Astrocyte (in vitro differentiated cells and primary cell): ENCODE results near the gene ASGR1. TPM values are rescaled to one million over a fixed set of nuclear protein-coding genes. Genes with fewer than 3 reads are reported as not detected.

ENCODE experiments used
- DNase-seq: peaks from one replicate; pipeline ENCODE4 v3.0.0-alpha.2; 2010; ENCODE audit warnings: low read depth
- FAIRE-seq: peaks from 2 replicates; lab custom pipeline; 2011; peaks lifted over from hg19 to GRCh38; lab: Jason Lieb, UNC
- H2AFZ ChIP-seq: 2 replicates; pipeline ENCODE4 v1.6.0; 2012; ENCODE audit warnings: low read depth, low read length, inconsistent platforms
- H3K27ac ChIP-seq: 2 replicates; pipeline ENCODE4 v1.5.1; 2011; ENCODE audit warnings: low read depth, low read length, inconsistent platforms
- H3K27me3 ChIP-seq: 2 replicates; pipeline ENCODE4 v1.6.0; 2011; ENCODE audit warnings: low read length, inconsistent platforms; ENCODE audit not compliant: insufficient read depth
- H3K36me3 ChIP-seq: 2 replicates; pipeline ENCODE4 v1.5.1; 2011; ENCODE audit warnings: low read length, inconsistent platforms; ENCODE audit not compliant: insufficient read depth
- H3K4me1 ChIP-seq: 2 replicates; pipeline ENCODE4 v1.5.1; 2011; ENCODE audit warnings: low read length, inconsistent platforms; ENCODE audit not compliant: insufficient read depth
- H3K4me2 ChIP-seq: 2 replicates; pipeline ENCODE4 v1.6.0; 2012; ENCODE audit warnings: low read length, inconsistent platforms
- H3K4me3 ChIP-seq: 2 replicates; pipeline ENCODE4 v1.5.1; 2011; ENCODE audit warnings: low read depth, mild to moderate bottlenecking, low read length, inconsistent platforms; ENCODE audit not compliant: insufficient read depth
- H3K79me2 ChIP-seq: 2 replicates; pipeline ENCODE4 v1.6.0; 2012; ENCODE audit warnings: mild to moderate bottlenecking, low read length, inconsistent platforms; ENCODE audit not compliant: insufficient read depth
- H3K9ac ChIP-seq: 2 replicates; pipeline ENCODE4 v1.6.0; 2012; ENCODE audit warnings: mild to moderate bottlenecking, low read length, inconsistent platforms
- H3K9me3 ChIP-seq: 2 replicates; pipeline ENCODE4 v1.5.1; 2012; ENCODE audit warnings: low read depth, mild to moderate bottlenecking, low read length, inconsistent platforms; ENCODE audit not compliant: insufficient read depth
- H4K20me1 ChIP-seq: 2 replicates; pipeline ENCODE4 v1.6.0; 2012; ENCODE audit warnings: low read length, inconsistent platforms; ENCODE audit not compliant: insufficient read depth
- H3K27ac Mint-ChIP-seq: one replicate; pipeline ENCODE4 v1.8.0; 2021; ENCODE audit warnings: mild to moderate bottlenecking, mixed read lengths; ENCODE audit not compliant: unreplicated experiment
- H3K27me3 Mint-ChIP-seq: one replicate; pipeline ENCODE4 v1.8.0; 2021; ENCODE audit warnings: low read depth, mixed read lengths; ENCODE audit not compliant: unreplicated experiment
- H3K36me3 Mint-ChIP-seq: one replicate; pipeline ENCODE4 v1.8.0; 2021; ENCODE audit warnings: low read depth, mixed read lengths; ENCODE audit not compliant: unreplicated experiment
- H3K4me1 Mint-ChIP-seq: one replicate; pipeline ENCODE4 v1.8.0; 2021; ENCODE audit warnings: low read depth, mixed read lengths; ENCODE audit not compliant: unreplicated experiment
- H3K4me3 Mint-ChIP-seq: one replicate; pipeline ENCODE4 v1.8.0; 2021; ENCODE audit warnings: mild to moderate bottlenecking, moderate library complexity, mixed read lengths; ENCODE audit not compliant: unreplicated experiment
- H3K9me3 Mint-ChIP-seq: one replicate; pipeline ENCODE4 v1.8.0; 2021; ENCODE audit warnings: mild to moderate bottlenecking, mixed read lengths; ENCODE audit not compliant: unreplicated experiment
- EZH2 ChIP-seq: IDR thresholded peaks from 2 replicates; pipeline ENCODE4 v1.6.1; 2012; ENCODE audit warnings: mild to moderate bottlenecking, low read length, inconsistent platforms; ENCODE audit not compliant: insufficient read depth
- total RNA-seq: library from RNA; stranded (reverse); gene quantifications from 2 replicates; pipeline ENCODE4 v1.2.1, GENCODE V29; 2021
- TF ChIP-seq, protein P1 (sequence below): IDR thresholded peaks from 2 replicates; pipeline ENCODE4 v1.5.1; 2011; ENCODE audit warnings: low read depth, mild to moderate bottlenecking, inconsistent platforms, low read length, moderate library complexity; ENCODE audit not compliant: insufficient read depth

ASGR1 gene
- total RNA-seq, 1 donor from 2014 or later, result 5.0 TPM

DNA sequence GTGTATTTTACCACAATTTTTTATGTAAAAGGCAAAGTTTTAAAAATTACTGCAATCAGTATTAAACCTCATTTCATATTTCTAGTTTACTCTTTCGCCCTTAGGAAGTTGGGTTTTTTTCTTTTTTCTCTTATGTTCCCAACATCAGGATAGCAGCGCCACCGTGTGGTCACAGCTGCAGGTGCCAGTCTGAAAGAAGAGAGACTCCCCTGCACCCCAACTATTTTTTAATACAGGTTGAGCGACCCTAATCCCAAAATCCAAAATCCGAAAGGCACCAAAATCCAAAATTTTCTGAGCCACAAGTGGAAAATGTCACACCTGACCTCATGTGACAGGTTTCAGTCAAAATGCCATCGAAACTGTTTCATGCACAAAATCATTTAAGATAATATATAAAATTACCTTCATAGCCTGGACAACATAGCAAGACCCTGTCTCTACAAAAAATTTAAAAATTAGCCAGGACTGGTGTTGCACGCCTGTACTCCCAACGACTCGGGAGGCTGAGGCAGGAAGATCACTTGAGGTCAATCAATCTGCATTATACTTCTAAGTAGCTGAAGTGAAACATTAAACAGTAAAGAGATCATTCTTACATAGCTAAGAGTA lies 42.8 kb downstream of the ASGR1 start:
- H3K9me3 ChIP-seq, result no peaks in the 10 kb centered on the region
- peak overlapping the region; percentile 68 for H3K4me2 ChIP-seq
- no peaks in the 10 kb centered on the region for H3K79me2 ChIP-seq
- no peak overlapping the region for H3K4me3 Mint-ChIP-seq
- H3K27me3 ChIP-seq, result peaks cover 21% of the 10 kb centered on the region
- no peaks in the 10 kb centered on the region for H3K36me3 Mint-ChIP-seq
- no peaks in the 10 kb centered on the region for H3K4me1 ChIP-seq
- DNase-seq (peak; percentile 47), FAIRE-seq (peak; percentile 50)
- H4K20me1 ChIP-seq, result no peaks in the 10 kb centered on the region
- no peak overlapping the region for H2AFZ ChIP-seq
- no peak overlapping the region for H3K27ac ChIP-seq
- no peak overlapping the region for H3K27ac Mint-ChIP-seq
- H3K4me3 ChIP-seq, result no peak overlapping the region
- peaks cover 35% of the 10 kb centered on the region for H3K27me3 Mint-ChIP-seq
- no peak overlapping the region for H3K9ac ChIP-seq
- TF ChIP-seq EZH2, result no peak
- TF ChIP-seq, protein P1, sequence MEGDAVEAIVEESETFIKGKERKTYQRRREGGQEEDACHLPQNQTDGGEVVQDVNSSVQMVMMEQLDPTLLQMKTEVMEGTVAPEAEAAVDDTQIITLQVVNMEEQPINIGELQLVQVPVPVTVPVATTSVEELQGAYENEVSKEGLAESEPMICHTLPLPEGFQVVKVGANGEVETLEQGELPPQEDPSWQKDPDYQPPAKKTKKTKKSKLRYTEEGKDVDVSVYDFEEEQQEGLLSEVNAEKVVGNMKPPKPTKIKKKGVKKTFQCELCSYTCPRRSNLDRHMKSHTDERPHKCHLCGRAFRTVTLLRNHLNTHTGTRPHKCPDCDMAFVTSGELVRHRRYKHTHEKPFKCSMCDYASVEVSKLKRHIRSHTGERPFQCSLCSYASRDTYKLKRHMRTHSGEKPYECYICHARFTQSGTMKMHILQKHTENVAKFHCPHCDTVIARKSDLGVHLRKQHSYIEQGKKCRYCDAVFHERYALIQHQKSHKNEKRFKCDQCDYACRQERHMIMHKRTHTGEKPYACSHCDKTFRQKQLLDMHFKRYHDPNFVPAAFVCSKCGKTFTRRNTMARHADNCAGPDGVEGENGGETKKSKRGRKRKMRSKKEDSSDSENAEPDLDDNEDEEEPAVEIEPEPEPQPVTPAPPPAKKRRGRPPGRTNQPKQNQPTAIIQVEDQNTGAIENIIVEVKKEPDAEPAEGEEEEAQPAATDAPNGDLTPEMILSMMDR, result peak; percentile 95
- H3K36me3 ChIP-seq, result no peaks in the 10 kb centered on the region
- peaks cover 2% of the 10 kb centered on the region for H3K9me3 Mint-ChIP-seq
- H3K4me1 Mint-ChIP-seq, result peaks cover 5% of the 10 kb centered on the region

DNA sequence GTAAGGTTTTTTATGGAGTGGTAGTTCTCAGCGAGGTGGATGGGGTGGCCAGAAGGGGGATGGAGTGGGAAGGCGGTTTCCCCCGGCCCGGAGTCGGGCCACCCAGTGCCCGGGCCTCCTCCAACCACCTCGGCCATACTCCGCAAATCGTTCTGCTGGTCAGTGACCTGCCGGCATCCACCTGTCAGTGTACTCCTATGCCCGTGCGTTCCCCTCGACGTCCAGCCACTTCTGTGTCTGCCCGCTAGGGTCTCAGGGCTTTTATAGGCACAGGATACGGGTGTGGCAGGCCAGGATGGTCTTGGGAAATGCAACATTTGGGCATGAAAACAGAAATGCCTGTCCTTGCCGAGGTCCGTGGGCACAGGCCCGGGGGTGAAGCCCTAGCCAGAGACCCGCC lies 45.3 kb downstream of the ASGR1 start:
- no peaks in the 10 kb centered on the region for H3K79me2 ChIP-seq
- no peak for TF ChIP-seq EZH2
- TF ChIP-seq, protein P1, result no peak
- no peak overlapping the region for H3K4me3 ChIP-seq
- no peak overlapping the region for H3K27ac Mint-ChIP-seq
- H3K4me1 ChIP-seq, result no peaks in the 10 kb centered on the region
- no peaks in the 10 kb centered on the region for H4K20me1 ChIP-seq
- FAIRE-seq (no peak), DNase-seq (no peak)
- H3K9ac ChIP-seq, result no peak overlapping the region
- H3K36me3 ChIP-seq, result no peaks in the 10 kb centered on the region
- no peak overlapping the region for H3K27ac ChIP-seq
- H3K4me3 Mint-ChIP-seq, result no peak overlapping the region
- H3K9me3 Mint-ChIP-seq, result no peaks in the 10 kb centered on the region
- peaks cover 26% of the 10 kb centered on the region for H3K27me3 Mint-ChIP-seq
- H3K9me3 ChIP-seq, result no peaks in the 10 kb centered on the region
- H3K27me3 ChIP-seq, result peaks cover 10% of the 10 kb centered on the region
- peaks cover 10% of the 10 kb centered on the region for H3K4me1 Mint-ChIP-seq
- H3K4me2 ChIP-seq, result peak overlapping the region; percentile 37
- no peak overlapping the region for H2AFZ ChIP-seq
- H3K36me3 Mint-ChIP-seq, result no peaks in the 10 kb centered on the region

DNA sequence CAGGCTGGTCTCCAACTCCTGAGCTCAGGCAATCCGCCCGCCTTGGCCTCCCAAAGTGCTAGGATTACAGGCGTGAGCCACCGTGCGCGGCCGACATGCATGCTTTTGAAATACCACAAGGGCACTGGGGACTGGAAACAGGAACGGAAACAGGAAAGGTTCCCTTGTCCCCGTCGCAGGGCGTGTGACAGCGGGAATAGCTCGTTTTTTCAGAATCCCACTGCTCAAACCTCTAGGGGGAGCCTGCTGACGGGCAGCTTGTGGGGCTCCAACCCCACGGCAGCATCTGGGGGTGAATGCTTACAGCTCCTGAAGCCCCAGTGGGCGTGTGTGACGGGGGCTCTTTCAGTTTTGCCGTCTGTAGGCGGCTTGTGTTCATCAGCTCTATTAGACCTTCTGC lies 45.7 kb downstream of the ASGR1 start:
- no peak overlapping the region for H3K4me3 ChIP-seq
- peak overlapping the region; percentile 37 for H3K4me2 ChIP-seq
- Mint-ChIP-seq H3K4me1 (peaks cover 10% of the 10 kb centered on the region), H3K4me3 (no peak overlapping the region), H3K9me3 (no peaks in the 10 kb centered on the region), H3K27ac (no peak overlapping the region), H3K27me3 (peaks cover 26% of the 10 kb centered on the region), H3K36me3 (no peaks in the 10 kb centered on the region)
- H3K9me3 ChIP-seq, result no peaks in the 10 kb centered on the region
- H3K27me3 ChIP-seq, result peaks cover 10% of the 10 kb centered on the region
- no peak overlapping the region for H2AFZ ChIP-seq
- H3K4me1 ChIP-seq, result no peaks in the 10 kb centered on the region
- no peaks in the 10 kb centered on the region for H3K36me3 ChIP-seq
- H3K9ac ChIP-seq, result no peak overlapping the region
- TF ChIP-seq, protein P1, result peak; percentile 6
- TF ChIP-seq EZH2, result no peak
- no peaks in the 10 kb centered on the region for H4K20me1 ChIP-seq
- no peak overlapping the region for H3K27ac ChIP-seq
- FAIRE-seq (no peak), DNase-seq (no peak)
- H3K79me2 ChIP-seq, result no peaks in the 10 kb centered on the region
